MM.1S (cell line): ENCODE results near the gene CFAP97D1.

Experiments used
- DNase-seq: peaks from one replicate; pipeline ENCODE4 v3.0.0-alpha.2; 2015
- H2AFZ ChIP-seq: fragments of 300-600 bp; sonication (generic); 2 replicates; pipeline ENCODE4 v1.6.0; 2016; ENCODE audit warnings: antibody characterized with exemption, low read length
- H3F3A ChIP-seq: fragments of 300-600 bp; sonication (generic); 2 replicates; pipeline ENCODE4 v1.6.1; 2016; ENCODE audit warnings: mild to moderate bottlenecking, antibody characterized with exemption, low read length, moderate library complexity, mixed read lengths; ENCODE audit not compliant: insufficient read depth
- H3K27ac ChIP-seq: fragments of 300-600 bp; sonication (generic); 2 replicates; pipeline ENCODE4 v1.5.1; 2016; ENCODE audit warnings: mild to moderate bottlenecking, low read length
- H3K27me3 ChIP-seq: fragments of 300-600 bp; sonication (generic); replicated peaks from 2 replicates; pipeline ENCODE4 v1.6.0; 2016; ENCODE audit warnings: low read length; ENCODE audit not compliant: insufficient read depth
- H3K36me3 ChIP-seq: fragments of 300-600 bp; sonication (generic); replicated peaks from 2 replicates; pipeline ENCODE4 v1.6.1; 2016; ENCODE audit warnings: mild to moderate bottlenecking, low read length, mixed read lengths; ENCODE audit not compliant: insufficient read depth
- H3K4me1 ChIP-seq: fragments of 300-600 bp; sonication (generic); 2 replicates; pipeline ENCODE4 v1.6.1; 2016; ENCODE audit warnings: low read length, mixed read lengths
- H3K4me2 ChIP-seq: fragments of 300-600 bp; sonication (generic); 2 replicates; pipeline ENCODE4 v1.6.0; 2016; ENCODE audit warnings: low read depth, low read length
- H3K4me3 ChIP-seq: fragments of 300-600 bp; sonication (generic); 2 replicates; pipeline ENCODE4 v1.5.1; 2016; ENCODE audit warnings: low read length, mixed read lengths
- H3K79me2 ChIP-seq: fragments of 300-600 bp; sonication (generic); 2 replicates; pipeline ENCODE4 v1.6.1; 2016; ENCODE audit warnings: mixed run types, low read length, mixed read lengths
- H3K9ac ChIP-seq: fragments of 300-600 bp; sonication (generic); 2 replicates; pipeline ENCODE4 v1.6.1; 2016; ENCODE audit warnings: low read length, mixed read lengths
- H3K9me2 ChIP-seq: fragments of 300-600 bp; sonication (generic); replicated peaks from 2 replicates; pipeline ENCODE4 v1.6.1; 2016; ENCODE audit warnings: mild to moderate bottlenecking, low read length, mixed read lengths; ENCODE audit not compliant: insufficient read depth
- H3K9me3 ChIP-seq: fragments of 300-600 bp; sonication (generic); replicated peaks from 2 replicates; pipeline ENCODE4 v1.6.1; 2016; ENCODE audit warnings: mild to moderate bottlenecking, low read length, mixed read lengths; ENCODE audit not compliant: insufficient read depth
- H4K20me1 ChIP-seq: fragments of 300-600 bp; sonication (generic); 2 replicates; pipeline ENCODE4 v1.6.1; 2016; ENCODE audit warnings: mild to moderate bottlenecking, low read length, moderate library complexity, mixed read lengths; ENCODE audit not compliant: insufficient read depth
- EZH2 ChIP-seq: fragments of 300-600 bp; sonication (generic); optimal IDR thresholded peaks from 2 replicates; pipeline ENCODE3; 2017; ENCODE audit warnings: low read depth, mild to moderate bottlenecking, antibody characterized with exemption, low read length, mixed read lengths
- EZH2phosphoT487 ChIP-seq: fragments of 300-600 bp; sonication (generic); IDR thresholded peaks from 2 replicates; pipeline ENCODE4 v1.6.1; 2018; ENCODE audit warnings: antibody characterized with exemption, low read length
- TF ChIP-seq, protein P1 (sequence below): fragments of 300-600 bp; sonication (generic); IDR thresholded peaks from 2 replicates; pipeline ENCODE4 v1.5.1; 2016; ENCODE audit warnings: antibody characterized with exemption, low read length, mixed read lengths

Gene CFAP97D1

GRCh38 chr17:43768382-43768781 is 11.9 kb upstream of the CFAP97D1 start:
- Histone ChIP-seq H3K9me3 (no peaks in the 10 kb centered on the region), H3K36me3 (no peaks in the 10 kb centered on the region), H3K9me2 (no peaks in the 10 kb centered on the region), H3K4me2 (peak overlapping the region; percentile 30; the same call in 1 of the 2 replicates), H3F3A (no peaks in the 10 kb centered on the region), H4K20me1 (no peaks in the 10 kb centered on the region), H3K4me1 (peaks cover 13% of the 10 kb centered on the region), H3K27ac (no peak overlapping the region), H3K9ac (no peak overlapping the region), H3K27me3 (peaks cover 19% of the 10 kb centered on the region), H3K79me2 (no peaks in the 10 kb centered on the region), H2AFZ (no peak overlapping the region), H3K4me3 (no peak overlapping the region)
- TF ChIP-seq EZH2 (no peak), EZH2phosphoT487 (no peak)
- TF ChIP-seq, protein P1, sequence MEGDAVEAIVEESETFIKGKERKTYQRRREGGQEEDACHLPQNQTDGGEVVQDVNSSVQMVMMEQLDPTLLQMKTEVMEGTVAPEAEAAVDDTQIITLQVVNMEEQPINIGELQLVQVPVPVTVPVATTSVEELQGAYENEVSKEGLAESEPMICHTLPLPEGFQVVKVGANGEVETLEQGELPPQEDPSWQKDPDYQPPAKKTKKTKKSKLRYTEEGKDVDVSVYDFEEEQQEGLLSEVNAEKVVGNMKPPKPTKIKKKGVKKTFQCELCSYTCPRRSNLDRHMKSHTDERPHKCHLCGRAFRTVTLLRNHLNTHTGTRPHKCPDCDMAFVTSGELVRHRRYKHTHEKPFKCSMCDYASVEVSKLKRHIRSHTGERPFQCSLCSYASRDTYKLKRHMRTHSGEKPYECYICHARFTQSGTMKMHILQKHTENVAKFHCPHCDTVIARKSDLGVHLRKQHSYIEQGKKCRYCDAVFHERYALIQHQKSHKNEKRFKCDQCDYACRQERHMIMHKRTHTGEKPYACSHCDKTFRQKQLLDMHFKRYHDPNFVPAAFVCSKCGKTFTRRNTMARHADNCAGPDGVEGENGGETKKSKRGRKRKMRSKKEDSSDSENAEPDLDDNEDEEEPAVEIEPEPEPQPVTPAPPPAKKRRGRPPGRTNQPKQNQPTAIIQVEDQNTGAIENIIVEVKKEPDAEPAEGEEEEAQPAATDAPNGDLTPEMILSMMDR = no peak
- DNase-seq = no peak

- Histone ChIP-seq H3K4me2 (peak overlapping the region; percentile 30; the same call in 1 of the 2 replicates), H3K9me3 (no peaks in the 10 kb centered on the region)
- TF ChIP-seq, protein P1 = no peak
- TF ChIP-seq EZH2phosphoT487 = no peak
- TF ChIP-seq EZH2 = no peak
These were observed 11.3 kb upstream of the CFAP97D1 start for GRCh38 chr17:43768943-43769342.

GRCh38 chr17:43769426-43769825 is 10.8 kb upstream of the CFAP97D1 start:
- Histone ChIP-seq H3K36me3 (no peaks in the 10 kb centered on the region), H3K27me3 (peaks cover 12% of the 10 kb centered on the region; the same call in 1 of the 2 replicates), H3K4me1 (peaks cover 13% of the 10 kb centered on the region), H3K9me3 (no peaks in the 10 kb centered on the region), H3K9ac (no peak overlapping the region), H3K27ac (no peak overlapping the region), H2AFZ (no peak overlapping the region), H3K4me2 (no peak overlapping the region), H3K4me3 (no peak overlapping the region), H4K20me1 (no peaks in the 10 kb centered on the region), H3F3A (no peaks in the 10 kb centered on the region), H3K79me2 (no peaks in the 10 kb centered on the region), H3K9me2 (no peaks in the 10 kb centered on the region)
- DNase-seq = no peak
- TF ChIP-seq, protein P1 = no peak
- TF ChIP-seq EZH2phosphoT487 = no peak
- TF ChIP-seq EZH2 = no peak

More at GRCh38 chr17:43768943-43769342, 11.3 kb upstream of the CFAP97D1 start:
- no peaks in the 10 kb centered on the region for H3K9me2 ChIP-seq
- no peaks in the 10 kb centered on the region for H3K36me3 ChIP-seq
- H4K20me1 ChIP-seq = no peaks in the 10 kb centered on the region
- no peaks in the 10 kb centered on the region for H3K79me2 ChIP-seq
- H3K9ac ChIP-seq = no peak overlapping the region
- H3K4me3 ChIP-seq = no peak overlapping the region
- peaks cover 13% of the 10 kb centered on the region for H3K4me1 ChIP-seq
- DNase-seq = no peak
- no peaks in the 10 kb centered on the region for H3F3A ChIP-seq
- no peak overlapping the region for H2AFZ ChIP-seq
- no peak overlapping the region for H3K27ac ChIP-seq
- H3K27me3 ChIP-seq = peaks cover 14% of the 10 kb centered on the region
